AG10803 (cell line): Measurements from ENCODE around the gene AKT2.

ENCODE experiments used
- DNase-seq: peaks from one replicate; pipeline ENCODE4 v3.0.0; 2010; ENCODE audit warnings: low read depth
- H3K4me3 ChIP-seq: 2 replicates; pipeline ENCODE4 v1.5.1; 2011; ENCODE audit warnings: mild to moderate bottlenecking, low read length, control low read depth
- CTCF ChIP-seq: conservative IDR thresholded peaks from 2 replicates; pipeline ENCODE4 v1.5.1; 2011; ENCODE audit warnings: mild to moderate bottlenecking, low read length, control low read depth, inconsistent platforms

AKT2 gene

GRCh38 chr19:40246292-40247073 is 38.7 kb downstream of the AKT2 start:
- TF ChIP-seq CTCF = no peak
- DNase-seq = no peak
- H3K4me3 ChIP-seq = no peak overlapping the region

DNA sequence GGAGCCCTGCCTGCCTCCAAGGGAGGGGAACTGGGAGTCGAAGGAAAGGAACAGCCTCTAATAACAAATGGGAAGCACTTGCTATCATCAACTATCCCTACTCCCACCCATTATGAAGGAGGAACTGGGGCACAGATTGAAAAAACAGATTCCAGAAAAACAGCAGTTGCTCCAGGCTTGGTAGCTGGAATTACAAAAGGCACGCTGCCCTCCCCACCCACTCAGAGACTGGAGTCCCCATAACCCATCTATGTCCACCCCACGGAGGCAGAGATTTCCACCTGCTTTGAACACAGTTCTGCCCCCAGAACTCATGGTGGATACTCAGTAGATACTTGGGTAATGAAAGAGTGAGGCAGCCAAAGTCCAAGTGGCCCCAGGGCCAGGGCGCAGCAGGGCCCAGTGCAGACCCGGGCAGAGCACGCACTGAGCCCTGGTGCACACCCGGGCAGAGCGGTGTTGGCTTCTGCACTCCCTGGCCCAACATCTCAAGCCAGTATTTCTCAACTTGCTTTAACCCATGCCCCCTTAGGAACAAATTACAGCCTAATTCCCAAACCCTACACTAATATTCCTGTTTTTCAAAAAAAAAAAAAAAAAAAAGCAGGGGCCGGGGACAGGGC is 39.5 kb downstream of the AKT2 start:
- H3K4me3 ChIP-seq = no peak overlapping the region
- TF ChIP-seq CTCF = no peak
- DNase-seq = no peak

- TF ChIP-seq CTCF = no peak
- no peak overlapping the region for H3K4me3 ChIP-seq
- no peak for DNase-seq
Measured at GRCh38 chr19:40244579-40245317, 40.4 kb downstream of the AKT2 start.

GRCh38 chr19:40243181-40243580 is 42.0 kb downstream of the AKT2 start:
- no peak overlapping the region for H3K4me3 ChIP-seq
- DNase-seq = no peak
- TF ChIP-seq CTCF = no peak

DNA sequence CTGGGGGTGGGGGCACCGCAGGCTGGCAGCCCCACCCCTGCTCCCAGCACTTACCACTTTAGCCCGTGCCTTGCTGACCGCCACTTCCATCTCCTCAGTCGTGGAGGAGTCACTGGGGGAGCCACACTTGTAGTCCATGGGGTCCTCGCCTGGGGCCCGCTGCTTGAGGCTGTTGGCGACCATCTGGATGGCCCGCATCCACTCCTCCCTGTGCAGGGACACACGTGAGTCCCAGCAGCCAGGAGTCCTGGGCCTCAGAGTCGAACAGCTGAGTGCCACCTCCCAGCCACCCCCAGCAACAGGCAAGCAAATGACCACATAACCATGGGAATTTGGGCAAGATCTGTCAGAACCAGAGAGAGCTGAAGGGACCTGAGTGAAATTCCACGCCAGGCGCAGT is 42.7 kb downstream of the AKT2 start:
- DNase-seq = no peak
- TF ChIP-seq CTCF = no peak
- H3K4me3 ChIP-seq = no peak overlapping the region

DNA sequence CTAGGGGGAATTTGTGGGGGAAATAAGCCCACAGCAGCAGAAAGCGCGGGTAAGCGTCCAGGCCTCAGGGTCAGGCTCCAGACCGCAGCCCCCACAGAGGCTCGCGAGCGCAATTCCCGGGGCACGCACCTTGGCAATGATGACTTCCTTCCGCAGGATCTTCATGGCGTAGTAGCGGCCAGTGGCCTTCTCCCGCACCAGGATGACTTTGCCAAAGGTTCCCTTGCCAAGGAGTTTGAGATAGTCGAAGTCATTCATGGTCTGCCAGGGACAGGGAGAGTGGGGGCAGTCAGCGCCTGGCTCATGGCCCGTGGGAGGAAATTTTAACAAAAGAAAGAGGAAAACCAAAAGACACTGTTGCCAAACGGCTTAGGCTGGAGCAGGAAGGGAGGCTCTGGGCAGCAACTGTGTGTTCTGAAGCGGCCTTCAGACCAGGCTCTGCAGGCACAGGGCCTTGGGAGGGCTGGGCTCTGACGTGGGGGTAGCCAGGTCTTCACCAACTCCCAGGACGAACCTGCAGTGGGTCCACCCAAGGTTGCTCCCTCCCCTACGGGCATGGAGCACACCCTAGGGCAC is 43.2 kb downstream of the AKT2 start:
- H3K4me3 ChIP-seq = no peak overlapping the region
- DNase-seq = no peak
- TF ChIP-seq CTCF = no peak
